ENCODE data around the gene TBL1X.

DNA sequence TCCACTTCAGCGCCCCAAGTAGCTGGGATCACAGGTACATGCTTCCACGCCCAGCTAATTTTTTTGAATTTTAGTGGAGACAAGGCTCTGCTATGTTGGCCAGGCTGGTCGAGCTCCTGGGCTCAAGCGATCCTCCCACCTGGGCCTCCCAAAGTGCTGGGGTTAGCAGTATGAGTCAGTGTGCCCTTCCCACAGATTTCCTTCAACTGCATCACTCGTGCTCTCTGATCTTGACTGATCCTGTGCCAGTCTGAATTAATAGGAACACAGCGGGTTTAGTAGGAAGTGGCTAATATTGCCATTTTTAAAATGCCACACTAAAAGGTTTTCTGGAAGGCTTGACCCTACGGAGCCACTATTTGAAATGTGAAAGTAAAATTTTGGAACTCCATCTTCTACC is 317.1 kb downstream of the TBL1X start:
- TF ChIP-seq, protein P1, sequence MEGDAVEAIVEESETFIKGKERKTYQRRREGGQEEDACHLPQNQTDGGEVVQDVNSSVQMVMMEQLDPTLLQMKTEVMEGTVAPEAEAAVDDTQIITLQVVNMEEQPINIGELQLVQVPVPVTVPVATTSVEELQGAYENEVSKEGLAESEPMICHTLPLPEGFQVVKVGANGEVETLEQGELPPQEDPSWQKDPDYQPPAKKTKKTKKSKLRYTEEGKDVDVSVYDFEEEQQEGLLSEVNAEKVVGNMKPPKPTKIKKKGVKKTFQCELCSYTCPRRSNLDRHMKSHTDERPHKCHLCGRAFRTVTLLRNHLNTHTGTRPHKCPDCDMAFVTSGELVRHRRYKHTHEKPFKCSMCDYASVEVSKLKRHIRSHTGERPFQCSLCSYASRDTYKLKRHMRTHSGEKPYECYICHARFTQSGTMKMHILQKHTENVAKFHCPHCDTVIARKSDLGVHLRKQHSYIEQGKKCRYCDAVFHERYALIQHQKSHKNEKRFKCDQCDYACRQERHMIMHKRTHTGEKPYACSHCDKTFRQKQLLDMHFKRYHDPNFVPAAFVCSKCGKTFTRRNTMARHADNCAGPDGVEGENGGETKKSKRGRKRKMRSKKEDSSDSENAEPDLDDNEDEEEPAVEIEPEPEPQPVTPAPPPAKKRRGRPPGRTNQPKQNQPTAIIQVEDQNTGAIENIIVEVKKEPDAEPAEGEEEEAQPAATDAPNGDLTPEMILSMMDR (IDR thresholded peaks at IDR 0.05; ENCODE audit: low read depth, low read length), result no peak
- no peak for TF ChIP-seq EZH2phosphoT487 (IDR thresholded peaks at IDR 0.05; ENCODE audit: low read depth)
